ENCODE results near the gene SLC31A1. TPM values are rescaled to one million over a fixed set of nuclear protein-coding genes. Genes with fewer than 3 reads are reported as not detected.

The SLC31A1 gene
- total RNA-seq, 4 donors from 2014 or later, result 2.9 to 5.6 (median 4.3) TPM

- intact Hi-C loops (cut with DNase I; ENCODE audit: low total_unique reads), result loop anchor here (1.0 to 10.0 kb wide), 10 partner anchors 53 to 1790 kb away; partner anchors contain the start of genes ALAD, C9orf43, ECPAS and FKBP15
- no peaks in the 10 kb centered on the region for H3K27me3 ChIP-seq
These were observed 53.3 kb downstream of the SLC31A1 start for GRCh38 chr9:113274474-113275156.

GRCh38 chr9:113275157-113276131, 54.1 kb downstream of the SLC31A1 start, which contains the start of the genes CDC26 and PRPF4:
CDC26 (minus strand) TSS chr9:113275572; CDS start chr9:113272507, 3,065 bp downstream.
PRPF4 (plus strand) TSS chr9:113275658; CDS start chr9:113275744, 86 bp downstream.
- Histone ChIP-seq H3K9me3 (no peaks in the 10 kb centered on the region), H3K4me3 (peak within 1 kb of the TSS; percentile 63 to 89 (median 82)), H3K36me3 (peaks cover 0 to 63% of the 10 kb centered on the region in 2 donors), H3K4me1 (peaks cover 12 to 22% of the 10 kb centered on the region in 2 donors), H3K27me3 (no peaks in the 10 kb centered on the region), H3K27ac (peak within 1 kb of the TSS; percentile 84 to 94 (median 93))
- peak; percentile 97 to 98 for ATAC-seq
- DNase-seq, result peak; percentile 93 to 95
- in situ Hi-C loops (cut with MboI; ENCODE audit: low sequenced_read_pairs in 4 of 4) (loop anchor here in 3 of 4 donors (10.0 kb wide), 3 partner anchors 61 to 379 kb away; partner anchors contain the start of gene ALAD (in 2 of the 3)), intact Hi-C loops (cut with DNase I; ENCODE audit: low total_unique reads) (loop anchor here (1.0 to 10.0 kb wide), 9 partner anchors 54 to 1791 kb away; partner anchors contain the start of genes ALAD, C9orf43, ECPAS and FKBP15)
- TF ChIP-seq POLR2A (IDR thresholded peaks at IDR 0.05), result peak; percentile 84 to 88
- no peak for TF ChIP-seq CTCF (IDR thresholded peaks at IDR 0.05 in 4 of 5, conservative IDR thresholded peaks at IDR 0.05 in 1 of 5)

More at GRCh38 chr9:113274474-113275156, 53.3 kb downstream of the SLC31A1 start:
- Histone ChIP-seq H3K36me3 (peaks cover 0 to 63% of the 10 kb centered on the region in 2 donors), H3K27ac (peak overlapping the region; percentile 84 to 94 (median 93)), H3K4me3 (peak overlapping the region; percentile 63 to 89 (median 82)), H3K9me3 (no peaks in the 10 kb centered on the region), H3K4me1 (peaks cover 12 to 22% of the 10 kb centered on the region in 2 donors)
- DNase-seq (no peak), ATAC-seq (peak; percentile 50 to 57)
- in situ Hi-C loops (cut with MboI; ENCODE audit: low sequenced_read_pairs in 4 of 4), result loop anchor here in 3 of 4 donors (5.0 to 25.0 kb wide), 5 partner anchors 60 to 388 kb away; partner anchors contain the start of gene ALAD (in 2 of the 3)
- TF ChIP-seq POLR2A (IDR thresholded peaks at IDR 0.05) (no peak), CTCF (IDR thresholded peaks at IDR 0.05 in 4 of 5, conservative IDR thresholded peaks at IDR 0.05 in 1 of 5) (peak; percentile 64 to 77 (median 73))

GRCh38 chr9:113278840-113279239, 57.5 kb downstream of the SLC31A1 start:
- intact Hi-C loops (cut with DNase I; ENCODE audit: low total_unique reads), result loop anchor here (5.0 to 10.0 kb wide), 3 partner anchors 167 to 1794 kb away; partner anchors contain the start of genes ECPAS and ZFP37
- in situ Hi-C loops (cut with MboI; ENCODE audit: low sequenced_read_pairs in 4 of 4), result loop anchor here in 3 of 4 donors (10.0 kb wide), 3 partner anchors 64 to 376 kb away; partner anchors contain the start of gene ALAD (in 2 of the 3)
- no peak for ATAC-seq

More at GRCh38 chr9:113278840-113279239, 57.5 kb downstream of the SLC31A1 start:
- DNase-seq, result no peak
- no peaks in the 10 kb centered on the region for H3K9me3 ChIP-seq
- H3K4me3 ChIP-seq, result no peak overlapping the region
- peaks cover 12 to 17% of the 10 kb centered on the region in 2 donors for H3K4me1 ChIP-seq
- H3K36me3 ChIP-seq, result peaks cover 6 to 71% of the 10 kb centered on the region in 2 donors
- no peak for TF ChIP-seq CTCF (IDR thresholded peaks at IDR 0.05 in 4 of 5, conservative IDR thresholded peaks at IDR 0.05 in 1 of 5)
- no peak for TF ChIP-seq POLR2A (IDR thresholded peaks at IDR 0.05)
- no peaks in the 10 kb centered on the region for H3K27me3 ChIP-seq
- no peak overlapping the region for H3K27ac ChIP-seq
